ENCODE measurements around the gene MUCL3.

The MUCL3 gene

DNA sequence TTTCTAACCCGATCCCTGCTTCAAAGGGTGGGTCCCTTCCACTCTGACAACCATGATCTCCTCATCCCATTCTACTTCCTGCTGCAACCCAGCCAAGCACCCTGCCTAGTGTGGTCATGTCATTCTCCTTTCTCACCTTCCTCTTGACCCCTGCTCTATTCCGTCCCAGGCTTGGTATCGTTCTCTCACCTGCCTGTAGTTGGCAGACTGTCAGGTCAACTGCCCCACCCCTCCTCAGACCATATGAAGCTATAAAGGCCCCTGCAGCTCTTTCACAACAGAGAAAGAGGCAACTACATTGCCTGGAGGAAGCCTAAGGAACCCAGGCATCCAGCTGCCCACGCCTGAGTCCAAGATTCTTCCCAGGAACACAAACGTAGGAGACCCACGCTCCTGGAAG lies 42.7 kb downstream of the MUCL3 start, which contains the start of gene MUC21:
MUC21 (plus strand) TSS at position 280 of the 400 bp plus-strand sequence. CDS start 241 bp downstream, outside the sequence.
- POLR2A ChIA-PET (ENCODE audit: low non-redundant PET) = no interaction called here
- TF ChIP-seq, protein P1, sequence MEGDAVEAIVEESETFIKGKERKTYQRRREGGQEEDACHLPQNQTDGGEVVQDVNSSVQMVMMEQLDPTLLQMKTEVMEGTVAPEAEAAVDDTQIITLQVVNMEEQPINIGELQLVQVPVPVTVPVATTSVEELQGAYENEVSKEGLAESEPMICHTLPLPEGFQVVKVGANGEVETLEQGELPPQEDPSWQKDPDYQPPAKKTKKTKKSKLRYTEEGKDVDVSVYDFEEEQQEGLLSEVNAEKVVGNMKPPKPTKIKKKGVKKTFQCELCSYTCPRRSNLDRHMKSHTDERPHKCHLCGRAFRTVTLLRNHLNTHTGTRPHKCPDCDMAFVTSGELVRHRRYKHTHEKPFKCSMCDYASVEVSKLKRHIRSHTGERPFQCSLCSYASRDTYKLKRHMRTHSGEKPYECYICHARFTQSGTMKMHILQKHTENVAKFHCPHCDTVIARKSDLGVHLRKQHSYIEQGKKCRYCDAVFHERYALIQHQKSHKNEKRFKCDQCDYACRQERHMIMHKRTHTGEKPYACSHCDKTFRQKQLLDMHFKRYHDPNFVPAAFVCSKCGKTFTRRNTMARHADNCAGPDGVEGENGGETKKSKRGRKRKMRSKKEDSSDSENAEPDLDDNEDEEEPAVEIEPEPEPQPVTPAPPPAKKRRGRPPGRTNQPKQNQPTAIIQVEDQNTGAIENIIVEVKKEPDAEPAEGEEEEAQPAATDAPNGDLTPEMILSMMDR (conservative IDR thresholded peaks at IDR 0.05; ENCODE audit: low read depth) = no peak
- no peak for DNase-seq (ENCODE audit: low spot score)
- CTCF ChIA-PET = no interaction called here
- no peak within 1 kb of the TSS for H3K27ac ChIP-seq

- POLR2A ChIA-PET (ENCODE audit: low non-redundant PET) = no interaction called here
These were observed 44.7 kb downstream of the MUCL3 start for GRCh38 chr6:30985490-30985889.

GRCh38 chr6:30987304-30987703 lies 46.5 kb downstream of the MUCL3 start:
- DNase-seq (ENCODE audit: low spot score) = no peak
- POLR2A ChIA-PET (ENCODE audit: low non-redundant PET) = no interaction called here
- TF ChIP-seq, protein P1 (conservative IDR thresholded peaks at IDR 0.05; ENCODE audit: low read depth) = no peak
- H3K27ac ChIP-seq = no peak overlapping the region
- CTCF ChIA-PET = no interaction called here

More at GRCh38 chr6:30985490-30985889, 44.7 kb downstream of the MUCL3 start:
- no peak overlapping the region for H3K27ac ChIP-seq
- CTCF ChIA-PET = no interaction called here
- TF ChIP-seq, protein P1 (conservative IDR thresholded peaks at IDR 0.05; ENCODE audit: low read depth) = no peak
- DNase-seq (ENCODE audit: low spot score) = no peak

GRCh38 chr6:30988209-30988825 lies 47.5 kb downstream of the MUCL3 start:
- POLR2A ChIA-PET (ENCODE audit: low non-redundant PET) = no interaction called here
- CTCF ChIA-PET = interaction anchor here (0.6 kb wide), 2 partner anchors 69 to 170 kb away, joined by 3 to 4 read pairs; partner anchors contain the start of gene TCF19
- no peak for DNase-seq (ENCODE audit: low spot score)
- TF ChIP-seq, protein P1 (conservative IDR thresholded peaks at IDR 0.05; ENCODE audit: low read depth) = no peak
- no peak overlapping the region for H3K27ac ChIP-seq

GRCh38 chr6:30990422-30991086 lies 49.8 kb downstream of the MUCL3 start:
- ChIA-PET CTCF (interaction anchor here (1.2 kb wide), 1 partner anchor 100 kb away, joined by 5 read pairs; no protein-coding TSS in a partner anchor), POLR2A (ENCODE audit: low non-redundant PET) (no interaction called here)
- no peak overlapping the region for H3K27ac ChIP-seq
- TF ChIP-seq, protein P1 (conservative IDR thresholded peaks at IDR 0.05; ENCODE audit: low read depth) = no peak
- no peak for DNase-seq (ENCODE audit: low spot score)

- ChIA-PET CTCF (interaction anchor here (0.7 kb wide), 1 partner anchor 292 kb away, joined by 4 read pairs; no protein-coding TSS in a partner anchor), POLR2A (ENCODE audit: low non-redundant PET) (no interaction called here)
- H3K27ac ChIP-seq = no peak overlapping the region
- TF ChIP-seq, protein P1 (conservative IDR thresholded peaks at IDR 0.05; ENCODE audit: low read depth) = no peak
- DNase-seq (ENCODE audit: low spot score) = no peak
These were observed 51.1 kb downstream of the MUCL3 start for GRCh38 chr6:30991891-30992290.
